SK-N-SH (cell line): ENCODE measurements around the gene COL15A1.

Experiments
- CTCF ChIP-seq: fragments of 200-600 bp; sonication (generic); IDR thresholded peaks from 2 replicates; pipeline ENCODE4 v1.6.1; 2017; ENCODE audit warnings: antibody characterized with exemption, mild to moderate bottlenecking, moderate library complexity
- ELF1 ChIP-seq: IDR thresholded peaks from 2 replicates; pipeline ENCODE4 v1.4.0; 2012
- EP300 ChIP-seq, 2 experiments: IDR thresholded peaks; 2 replicates each; pipeline versions ENCODE4 v1.4.0 to v1.6.1; 2012; ENCODE audit warnings: borderline replicate concordance in 1 of 2, low read depth in 1 of 2, low read length in 1 of 2
- GABPA ChIP-seq: IDR thresholded peaks from 2 replicates; pipeline ENCODE4 v1.4.0; 2012; ENCODE audit warnings: low read depth, mild to moderate bottlenecking
- NFIC ChIP-seq: IDR thresholded peaks from 2 replicates; pipeline ENCODE4 v1.4.0; 2012; ENCODE audit warnings: borderline replicate concordance
- REST ChIP-seq: IDR thresholded peaks from 2 replicates; pipeline ENCODE4 v1.6.1; 2012; ENCODE audit warnings: mild to moderate bottlenecking, low read depth, low read length, moderate library complexity
- TF ChIP-seq, protein P1 (sequence below): IDR thresholded peaks from 2 replicates; pipeline ENCODE4 v1.4.0; 2012; ENCODE audit warnings: low read depth

DNA sequence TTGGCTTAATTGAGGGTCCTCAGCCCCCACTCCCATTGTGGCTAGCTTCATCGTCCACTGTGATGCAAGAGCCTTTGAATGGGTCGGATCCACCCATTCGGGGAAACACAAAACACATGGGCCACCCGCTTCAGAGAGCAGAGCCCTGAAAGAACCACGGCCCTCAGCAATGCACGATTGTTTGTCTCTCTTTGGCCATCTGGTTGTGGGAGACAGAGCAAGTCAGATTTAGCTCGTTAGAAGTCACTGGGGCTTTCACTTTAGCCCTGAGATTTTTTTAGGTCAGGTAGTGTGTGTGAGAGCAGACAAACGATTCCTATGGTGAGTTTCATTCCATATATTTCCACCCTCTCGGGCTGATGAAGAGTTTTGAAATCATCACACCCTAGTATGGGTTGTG lies 12.9 kb upstream of the COL15A1 start:
- TF ChIP-seq CTCF, result no peak
- no peak for TF ChIP-seq GABPA
- TF ChIP-seq NFIC, result no peak
- no peak for TF ChIP-seq REST
- TF ChIP-seq, protein P1, sequence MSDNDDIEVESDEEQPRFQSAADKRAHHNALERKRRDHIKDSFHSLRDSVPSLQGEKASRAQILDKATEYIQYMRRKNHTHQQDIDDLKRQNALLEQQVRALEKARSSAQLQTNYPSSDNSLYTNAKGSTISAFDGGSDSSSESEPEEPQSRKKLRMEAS, result no peak
- no peak for TF ChIP-seq ELF1
- TF ChIP-seq EP300 (IDR thresholded peaks at IDR 0.05; ENCODE audit: borderline replicate concordance in 1 of 2, low read depth in 1 of 2, low read length in 1 of 2), result no peak
